H9 (cell line): ENCODE results near the gene TNRC6C. TPM values are rescaled to one million over a fixed set of nuclear protein-coding genes. Genes with fewer than 3 reads are reported as not detected.
A peak's percentile ranks its signal among the peaks of the same experiment; 100 is the strongest.

ENCODE experiments used
- DNase-seq: peaks from one replicate; pipeline ENCODE4 v3.0.0-alpha.2; 2017
- H2AFZ ChIP-seq: one replicate; pipeline ENCODE4 v1.6.1; 2013; ENCODE audit warnings: mild to moderate bottlenecking, low read length, control low read depth, moderate library complexity
- H2AK5ac ChIP-seq: 2 replicates; pipeline ENCODE4 v1.6.1; 2013; ENCODE audit warnings: low read length, control low read depth, mixed read lengths; ENCODE audit not compliant: insufficient read length
- H2BK120ac ChIP-seq: one replicate; pipeline ENCODE4 v1.6.1; 2013; ENCODE audit warnings: low read depth, mild to moderate bottlenecking, low read length, control low read depth, inconsistent platforms; ENCODE audit not compliant: poor library complexity, severe bottlenecking
- H2BK12ac ChIP-seq: 2 replicates; pipeline ENCODE4 v1.6.1; 2013; ENCODE audit warnings: low read length, control low read depth, mixed read lengths, low read depth; ENCODE audit not compliant: insufficient read length
- H2BK15ac ChIP-seq: 2 replicates; pipeline ENCODE4 v1.6.1; 2013; ENCODE audit warnings: low read depth, low read length, control low read depth
- H2BK20ac ChIP-seq: one replicate; pipeline ENCODE4 v1.6.1; 2013; ENCODE audit warnings: low read depth, mild to moderate bottlenecking, low read length, control low read depth, inconsistent platforms; ENCODE audit not compliant: poor library complexity, severe bottlenecking
- H2BK5ac ChIP-seq: 2 replicates; pipeline ENCODE4 v1.6.1; 2013; ENCODE audit warnings: low read length, control low read depth, mixed read lengths; ENCODE audit not compliant: insufficient read length
- H3K14ac ChIP-seq: 2 replicates; pipeline ENCODE4 v1.6.1; 2013; ENCODE audit warnings: low read length, control low read depth; ENCODE audit not compliant: insufficient read depth
- H3K18ac ChIP-seq: 2 replicates; pipeline ENCODE4 v1.6.1; 2013; ENCODE audit warnings: low read depth, mild to moderate bottlenecking, mixed read lengths, low read length, control low read depth; ENCODE audit not compliant: insufficient read length
- H3K23ac ChIP-seq: 2 replicates; pipeline ENCODE4 v1.6.1; 2013; ENCODE audit warnings: low read length, control low read depth, mixed read lengths, low read depth; ENCODE audit not compliant: insufficient read length
- H3K23me2 ChIP-seq: 2 replicates; pipeline ENCODE4 v1.6.1; 2013; ENCODE audit warnings: low read depth, mild to moderate bottlenecking, mixed read lengths, low read length, control low read depth; ENCODE audit not compliant: insufficient read length, poor library complexity, severe bottlenecking
- H3K27ac ChIP-seq: 2 replicates; pipeline ENCODE4 v1.5.1; 2013; ENCODE audit warnings: low read length, control low read depth, mixed read lengths, low read depth; ENCODE audit not compliant: insufficient read length
- H3K27me3 ChIP-seq: 2 replicates; pipeline ENCODE4 v1.6.1; 2013; ENCODE audit warnings: low read length, control low read depth, inconsistent platforms; ENCODE audit not compliant: insufficient read depth
- H3K4ac ChIP-seq: 2 replicates; pipeline ENCODE4 v1.6.1; 2013; ENCODE audit warnings: low read depth, mild to moderate bottlenecking, control low read depth, inconsistent platforms, low read length, moderate library complexity
- H3K4me1 ChIP-seq: 2 replicates; pipeline ENCODE4 v1.6.1; 2013; ENCODE audit warnings: low read length, control low read depth, inconsistent platforms; ENCODE audit not compliant: insufficient read depth
- H3K4me2 ChIP-seq: 2 replicates; pipeline ENCODE4 v1.6.1; 2013; ENCODE audit warnings: low read length, control low read depth, mixed read lengths; ENCODE audit not compliant: insufficient read length, insufficient read depth
- H3K56ac ChIP-seq: 2 replicates; pipeline ENCODE4 v1.6.1; 2013; ENCODE audit warnings: low read depth, mild to moderate bottlenecking, mixed read lengths, low read length, control low read depth; ENCODE audit not compliant: insufficient read length
- H3K79me1 ChIP-seq: 2 replicates; pipeline ENCODE4 v1.6.1; 2013; ENCODE audit warnings: low read depth, mild to moderate bottlenecking, moderate library complexity, low read length, control low read depth, inconsistent platforms; ENCODE audit not compliant: insufficient read depth, poor library complexity, severe bottlenecking
- H3K79me2 ChIP-seq: 2 replicates; pipeline ENCODE4 v1.6.1; 2013; ENCODE audit warnings: low read length, control low read depth, inconsistent platforms; ENCODE audit not compliant: insufficient read depth
- H3K9ac ChIP-seq: 2 replicates; pipeline ENCODE4 v1.6.1; 2013; ENCODE audit warnings: low read length, control low read depth, mixed read lengths; ENCODE audit not compliant: insufficient read length; ENCODE audit errors: extremely low read depth
- H3K9me3 ChIP-seq: one replicate; pipeline ENCODE4 v1.6.1; 2013; ENCODE audit warnings: low read depth, low read length, inconsistent platforms; ENCODE audit not compliant: control insufficient read depth
- H3T11ph ChIP-seq: one replicate; pipeline ENCODE4 v1.6.1; 2013; ENCODE audit warnings: mild to moderate bottlenecking, low read length, control low read depth, inconsistent platforms
- H4K20me1 ChIP-seq: one replicate; pipeline ENCODE4 v1.6.1; 2013; ENCODE audit not compliant: control insufficient read depth, insufficient read length, insufficient read depth
- H4K5ac ChIP-seq: 2 replicates; pipeline ENCODE4 v1.6.1; 2013; ENCODE audit warnings: low read depth, mild to moderate bottlenecking, mixed read lengths, low read length, control low read depth; ENCODE audit not compliant: insufficient read length
- H4K8ac ChIP-seq: replicated peaks from 2 replicates; pipeline ENCODE4 v1.6.1; 2013; ENCODE audit warnings: low read length, control low read depth, mixed read lengths, low read depth; ENCODE audit not compliant: insufficient read length
- H4K91ac ChIP-seq: 2 replicates; pipeline ENCODE4 v1.6.1; 2013; ENCODE audit warnings: low read depth, mild to moderate bottlenecking, moderate library complexity, mixed read lengths, low read length, control low read depth; ENCODE audit not compliant: insufficient read length
- H3K27ac Mint-ChIP-seq, 3 experiments: 2 replicates in 2 of 3; 3 replicates in 1 of 3; pipeline ENCODE4 v1.8.0; 2020 to 2021; ENCODE audit warnings: mixed read lengths in 3 of 3, mild to moderate bottlenecking in 1 of 3, moderate library complexity in 1 of 3
- H3K27me3 Mint-ChIP-seq: 2 replicates; pipeline ENCODE4 v1.8.0; 2021; ENCODE audit warnings: low read depth, mild to moderate bottlenecking, moderate library complexity, mixed read lengths
- H3K36me3 Mint-ChIP-seq, 3 experiments: 2 replicates in 2 of 3; 3 replicates in 1 of 3; pipeline ENCODE4 v1.8.0; 2020 to 2021; ENCODE audit warnings: low read depth in 3 of 3, mixed read lengths in 3 of 3; ENCODE audit not compliant: insufficient read depth in 1 of 3
- H3K4me1 Mint-ChIP-seq, 2 experiments: 2 replicates each; pipeline ENCODE4 v1.8.0; 2020; ENCODE audit warnings: mixed read lengths in 2 of 2
- H3K4me3 Mint-ChIP-seq, 2 experiments: 2 replicates in 1 of 2; 3 replicates in 1 of 2; pipeline ENCODE4 v1.8.0; 2020 to 2021; ENCODE audit warnings: mild to moderate bottlenecking in 2 of 2, mixed read lengths in 2 of 2, moderate library complexity in 1 of 2
- H3K9me3 Mint-ChIP-seq, 2 experiments: 2 replicates in 1 of 2; 3 replicates in 1 of 2; pipeline ENCODE4 v1.8.0; 2020; ENCODE audit warnings: mild to moderate bottlenecking in 2 of 2, mixed read lengths in 2 of 2, moderate library complexity in 1 of 2
- WGBS: extraction: QIAGEN DNeasy Blood & Tissue Kit; methylation state at CpG from one replicate; pipeline ENCODE4 v1.1.7; 2013; ENCODE audit warnings: missing lambda C conversion rate, low lambda C conversion rate, mixed read lengths; ENCODE audit not compliant: insufficient read length; ENCODE audit errors: extremely low coverage; 5-methylcytosine and 5-hydroxymethylcytosine counted together
- total RNA-seq: library from RNA; stranded (reverse); gene quantifications from 2 replicates; pipeline ENCODE4 v1.2.1, GENCODE V29; 2021
- TF ChIP-seq, protein P1 (sequence below): fragments of 200-600 bp; sonication (generic); conservative IDR thresholded peaks from 3 replicates; pipeline ENCODE4 v1.8.0; 2021; ENCODE audit warnings: antibody characterized with exemption, mild to moderate bottlenecking

Gene TNRC6C
- total RNA-seq, 1 experiment from 2014 or later = 24.7 TPM

DNA sequence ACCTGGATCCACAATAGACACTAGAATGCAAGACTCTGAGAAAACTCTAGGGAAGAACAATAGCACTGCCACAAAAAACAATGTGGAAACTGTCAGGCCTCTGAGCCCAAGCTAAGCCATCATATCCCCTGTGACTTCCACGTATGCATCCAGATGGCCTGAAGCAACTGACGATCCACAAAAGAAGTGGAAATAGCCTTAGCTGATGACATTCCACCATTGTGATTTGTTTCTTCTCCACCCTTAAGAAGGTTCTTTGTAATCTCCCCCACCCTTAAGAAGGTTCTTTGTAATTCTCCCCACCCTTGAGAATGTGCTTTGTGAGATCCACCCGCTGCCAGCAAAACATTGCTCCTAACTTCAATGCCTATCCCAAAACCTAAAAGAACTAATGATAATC is 39.2 kb upstream of the TNRC6C start:
- Mint-ChIP-seq H3K4me3 (no peak overlapping the region), H3K27me3 (peaks cover 17% of the 10 kb centered on the region), H3K36me3 (peaks cover 9 to 13% (median 13%) of the 10 kb centered on the region in 3 experiments; a peak in 6 of 7 replicates), H3K9me3 (peaks cover 10 to 15% of the 10 kb centered on the region in 2 experiments), H3K27ac (peak overlapping the region in 2 of 3 experiments; percentile 21 to 73; a peak in 4 of 7 replicates), H3K4me1 (peaks cover 55 to 59% of the 10 kb centered on the region in 2 experiments)
- Histone ChIP-seq H3K9ac (no peak overlapping the region), H2BK12ac (no peak overlapping the region), H3K27me3 (no peaks in the 10 kb centered on the region), H2BK20ac (no peak overlapping the region), H3K4ac (no peak overlapping the region), H3K27ac (no peak overlapping the region), H2BK15ac (no peak overlapping the region), H3K79me1 (no peaks in the 10 kb centered on the region), H4K8ac (no peak overlapping the region), H3K23me2 (no peaks in the 10 kb centered on the region), H3K18ac (no peak overlapping the region), H3K9me3 (no peaks in the 10 kb centered on the region), H3K14ac (no peak overlapping the region), H4K5ac (no peak overlapping the region), H3K79me2 (no peaks in the 10 kb centered on the region), H3K23ac (no peak overlapping the region), H3T11ph (no peak overlapping the region), H3K56ac (no peak overlapping the region), H2BK120ac (no peak overlapping the region), H2BK5ac (no peak overlapping the region), H2AFZ (no peak overlapping the region), H3K4me2 (no peak overlapping the region), H4K91ac (no peak overlapping the region), H3K4me1 (peaks cover 5% of the 10 kb centered on the region; the same call in 1 of the 2 replicates), H2AK5ac (no peak overlapping the region), H4K20me1 (no peaks in the 10 kb centered on the region)
- no CpG with 5 or more reads among the region's 3 CpGs for WGBS
- TF ChIP-seq, protein P1, sequence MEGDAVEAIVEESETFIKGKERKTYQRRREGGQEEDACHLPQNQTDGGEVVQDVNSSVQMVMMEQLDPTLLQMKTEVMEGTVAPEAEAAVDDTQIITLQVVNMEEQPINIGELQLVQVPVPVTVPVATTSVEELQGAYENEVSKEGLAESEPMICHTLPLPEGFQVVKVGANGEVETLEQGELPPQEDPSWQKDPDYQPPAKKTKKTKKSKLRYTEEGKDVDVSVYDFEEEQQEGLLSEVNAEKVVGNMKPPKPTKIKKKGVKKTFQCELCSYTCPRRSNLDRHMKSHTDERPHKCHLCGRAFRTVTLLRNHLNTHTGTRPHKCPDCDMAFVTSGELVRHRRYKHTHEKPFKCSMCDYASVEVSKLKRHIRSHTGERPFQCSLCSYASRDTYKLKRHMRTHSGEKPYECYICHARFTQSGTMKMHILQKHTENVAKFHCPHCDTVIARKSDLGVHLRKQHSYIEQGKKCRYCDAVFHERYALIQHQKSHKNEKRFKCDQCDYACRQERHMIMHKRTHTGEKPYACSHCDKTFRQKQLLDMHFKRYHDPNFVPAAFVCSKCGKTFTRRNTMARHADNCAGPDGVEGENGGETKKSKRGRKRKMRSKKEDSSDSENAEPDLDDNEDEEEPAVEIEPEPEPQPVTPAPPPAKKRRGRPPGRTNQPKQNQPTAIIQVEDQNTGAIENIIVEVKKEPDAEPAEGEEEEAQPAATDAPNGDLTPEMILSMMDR = no peak
- no peak for DNase-seq
